ENCODE measurements around the gene ST3GAL2. TPM values are rescaled to one million over a fixed set of nuclear protein-coding genes. Genes with fewer than 3 reads are reported as not detected.

Gene ST3GAL2
- total and polyA plus RNA-seq, 9 of the 15 experiments (the other 6 are each of a cell fraction or from before 2014, with no cell fraction given), result 1.5 to 108 (median 34.3) TPM

DNA sequence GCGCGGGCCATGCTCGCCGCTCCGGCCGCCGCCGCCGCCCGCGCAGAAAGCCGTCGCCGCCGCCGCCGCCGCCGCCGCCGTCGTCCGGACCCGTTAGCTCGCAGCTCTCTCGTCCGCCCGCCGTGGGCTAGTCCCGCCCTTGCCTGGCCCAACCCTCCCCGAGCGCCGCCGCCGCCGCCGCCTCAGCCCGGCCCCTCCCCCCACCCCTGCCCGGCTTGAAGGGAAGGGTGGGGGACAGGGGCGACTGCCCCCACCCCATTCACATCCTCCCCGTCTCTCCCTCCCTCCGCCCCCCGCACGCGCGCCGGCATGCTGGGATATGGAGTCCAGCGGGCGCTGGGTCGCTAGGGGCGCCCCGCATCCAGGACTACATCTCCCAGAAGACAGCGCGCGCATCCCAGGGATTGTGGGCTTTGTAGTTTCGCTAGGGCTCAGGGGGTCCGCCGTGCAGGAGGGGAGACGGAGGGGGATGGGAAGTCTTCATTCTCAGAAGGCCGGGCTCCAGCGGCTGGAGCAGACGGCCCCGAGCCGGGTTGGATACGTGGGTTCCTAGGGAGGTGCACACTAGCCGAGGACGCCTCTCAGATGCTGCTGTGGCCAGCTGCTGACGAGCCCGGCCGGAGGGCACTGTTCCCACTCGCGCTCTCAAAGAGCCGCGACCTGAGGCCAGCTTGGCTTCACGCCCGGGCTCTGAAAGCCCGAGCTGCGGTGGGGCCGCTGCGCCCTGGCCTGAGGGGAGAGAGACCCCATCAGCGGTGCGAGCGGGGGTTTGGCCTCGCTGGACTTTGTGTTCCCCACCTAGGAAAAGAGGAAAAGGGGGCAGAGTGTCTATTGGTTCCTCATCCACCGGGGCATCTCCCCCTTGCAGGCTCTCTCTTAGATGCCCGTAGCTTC lies at the start of gene ST3GAL2 (continued):
- TF ChIP-seq SAP30 (IDR thresholded peaks at IDR 0.05; ENCODE audit: borderline replicate concordance, insufficient read depth, low read depth, low read length, poor library complexity, severe bottlenecking) (peak; percentile 48), ZNF589 (CRISPR knock-in tag; IDR thresholded peaks at IDR 0.05; ENCODE audit: low read depth) (peak; percentile 97), KLF6 (CRISPR knock-in tag; IDR thresholded peaks at IDR 0.05; ENCODE audit: borderline replicate concordance) (peak; percentile 95), ZNF134 (CRISPR knock-in tag; conservative IDR thresholded peaks at IDR 0.05) (peak; percentile 75), RB1 (IDR thresholded peaks at IDR 0.05; ENCODE audit: low read depth) (peak; percentile 76), ELK1 (CRISPR knock-in tag; IDR thresholded peaks at IDR 0.05) (no peak), YY1 (IDR thresholded peaks at IDR 0.05; ENCODE audit: borderline replicate concordance in 1 of 3, control insufficient read depth in 1 of 3, extremely low read depth in 1 of 3, insufficient read depth in 3 of 3, insufficient read length in 1 of 3, insufficient replicate concordance in 2 of 3, low read depth in 1 of 3, low read length in 2 of 3) (peak in 2 of 3 experiments; percentile 55), CXXC5 (CRISPR knock-in tag; IDR thresholded peaks at IDR 0.05) (peak; percentile 92)
- TF ChIP-seq, protein P1, sequence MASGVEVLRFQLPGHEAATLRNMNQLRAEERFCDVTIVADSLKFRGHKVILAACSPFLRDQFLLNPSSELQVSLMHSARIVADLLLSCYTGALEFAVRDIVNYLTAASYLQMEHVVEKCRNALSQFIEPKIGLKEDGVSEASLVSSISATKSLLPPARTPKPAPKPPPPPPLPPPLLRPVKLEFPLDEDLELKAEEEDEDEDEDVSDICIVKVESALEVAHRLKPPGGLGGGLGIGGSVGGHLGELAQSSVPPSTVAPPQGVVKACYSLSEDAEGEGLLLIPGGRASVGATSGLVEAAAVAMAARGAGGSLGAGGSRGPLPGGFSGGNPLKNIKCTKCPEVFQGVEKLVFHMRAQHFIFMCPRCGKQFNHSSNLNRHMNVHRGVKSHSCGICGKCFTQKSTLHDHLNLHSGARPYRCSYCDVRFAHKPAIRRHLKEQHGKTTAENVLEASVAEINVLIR (CRISPR knock-in tag; IDR thresholded peaks at IDR 0.05), result peak; percentile 72
- TF ChIP-seq, protein P2, sequence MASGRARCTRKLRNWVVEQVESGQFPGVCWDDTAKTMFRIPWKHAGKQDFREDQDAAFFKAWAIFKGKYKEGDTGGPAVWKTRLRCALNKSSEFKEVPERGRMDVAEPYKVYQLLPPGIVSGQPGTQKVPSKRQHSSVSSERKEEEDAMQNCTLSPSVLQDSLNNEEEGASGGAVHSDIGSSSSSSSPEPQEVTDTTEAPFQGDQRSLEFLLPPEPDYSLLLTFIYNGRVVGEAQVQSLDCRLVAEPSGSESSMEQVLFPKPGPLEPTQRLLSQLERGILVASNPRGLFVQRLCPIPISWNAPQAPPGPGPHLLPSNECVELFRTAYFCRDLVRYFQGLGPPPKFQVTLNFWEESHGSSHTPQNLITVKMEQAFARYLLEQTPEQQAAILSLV (tag; IDR thresholded peaks at IDR 0.05), result peak; percentile 59; the same call in 1 of the 2 replicates
- TF ChIP-seq, protein P3, sequence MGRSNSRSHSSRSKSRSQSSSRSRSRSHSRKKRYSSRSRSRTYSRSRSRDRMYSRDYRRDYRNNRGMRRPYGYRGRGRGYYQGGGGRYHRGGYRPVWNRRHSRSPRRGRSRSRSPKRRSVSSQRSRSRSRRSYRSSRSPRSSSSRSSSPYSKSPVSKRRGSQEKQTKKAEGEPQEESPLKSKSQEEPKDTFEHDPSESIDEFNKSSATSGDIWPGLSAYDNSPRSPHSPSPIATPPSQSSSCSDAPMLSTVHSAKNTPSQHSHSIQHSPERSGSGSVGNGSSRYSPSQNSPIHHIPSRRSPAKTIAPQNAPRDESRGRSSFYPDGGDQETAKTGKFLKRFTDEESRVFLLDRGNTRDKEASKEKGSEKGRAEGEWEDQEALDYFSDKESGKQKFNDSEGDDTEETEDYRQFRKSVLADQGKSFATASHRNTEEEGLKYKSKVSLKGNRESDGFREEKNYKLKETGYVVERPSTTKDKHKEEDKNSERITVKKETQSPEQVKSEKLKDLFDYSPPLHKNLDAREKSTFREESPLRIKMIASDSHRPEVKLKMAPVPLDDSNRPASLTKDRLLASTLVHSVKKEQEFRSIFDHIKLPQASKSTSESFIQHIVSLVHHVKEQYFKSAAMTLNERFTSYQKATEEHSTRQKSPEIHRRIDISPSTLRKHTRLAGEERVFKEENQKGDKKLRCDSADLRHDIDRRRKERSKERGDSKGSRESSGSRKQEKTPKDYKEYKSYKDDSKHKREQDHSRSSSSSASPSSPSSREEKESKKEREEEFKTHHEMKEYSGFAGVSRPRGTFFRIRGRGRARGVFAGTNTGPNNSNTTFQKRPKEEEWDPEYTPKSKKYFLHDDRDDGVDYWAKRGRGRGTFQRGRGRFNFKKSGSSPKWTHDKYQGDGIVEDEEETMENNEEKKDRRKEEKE (IDR thresholded peaks at IDR 0.05; ENCODE audit: borderline replicate concordance in 1 of 2, control insufficient read depth in 1 of 2, low read depth in 2 of 2, low read length in 1 of 2), result peak in 1 of 2 experiments; percentile 76; a peak in 2 of 4 replicates
- TF ChIP-seq, protein P4, sequence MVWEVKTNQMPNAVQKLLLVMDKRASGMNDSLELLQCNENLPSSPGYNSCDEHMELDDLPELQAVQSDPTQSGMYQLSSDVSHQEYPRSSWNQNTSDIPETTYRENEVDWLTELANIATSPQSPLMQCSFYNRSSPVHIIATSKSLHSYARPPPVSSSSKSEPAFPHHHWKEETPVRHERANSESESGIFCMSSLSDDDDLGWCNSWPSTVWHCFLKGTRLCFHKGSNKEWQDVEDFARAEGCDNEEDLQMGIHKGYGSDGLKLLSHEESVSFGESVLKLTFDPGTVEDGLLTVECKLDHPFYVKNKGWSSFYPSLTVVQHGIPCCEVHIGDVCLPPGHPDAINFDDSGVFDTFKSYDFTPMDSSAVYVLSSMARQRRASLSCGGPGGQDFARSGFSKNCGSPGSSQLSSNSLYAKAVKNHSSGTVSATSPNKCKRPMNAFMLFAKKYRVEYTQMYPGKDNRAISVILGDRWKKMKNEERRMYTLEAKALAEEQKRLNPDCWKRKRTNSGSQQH (CRISPR knock-in tag; IDR thresholded peaks at IDR 0.05), result peak; percentile 70; the same call in 1 of the 2 replicates
- TF ChIP-seq, protein P5, sequence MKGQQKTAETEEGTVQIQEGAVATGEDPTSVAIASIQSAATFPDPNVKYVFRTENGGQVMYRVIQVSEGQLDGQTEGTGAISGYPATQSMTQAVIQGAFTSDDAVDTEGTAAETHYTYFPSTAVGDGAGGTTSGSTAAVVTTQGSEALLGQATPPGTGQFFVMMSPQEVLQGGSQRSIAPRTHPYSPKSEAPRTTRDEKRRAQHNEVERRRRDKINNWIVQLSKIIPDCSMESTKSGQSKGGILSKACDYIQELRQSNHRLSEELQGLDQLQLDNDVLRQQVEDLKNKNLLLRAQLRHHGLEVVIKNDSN (CRISPR knock-in tag; IDR thresholded peaks at IDR 0.05), result no peak

All from K562 (cell line).